Thyroid gland (tissue), 4 donors: ENCODE results near the gene OR56A5.

Experiments
- POLR2A ChIP-seq, 2 donors: fragments of 450-650 bp; IDR thresholded peaks; one replicate each; pipeline ENCODE4 v1.6.1; 2017; ENCODE audit warnings: antibody characterized with exemption in 2 of 2, mild to moderate bottlenecking in 2 of 2, moderate library complexity in 1 of 2
- TF ChIP-seq, protein P1 (sequence below), 6 experiments: fragments of 200-600 bp in 3 of 6; fragments of 450-650 bp in 3 of 6; sonication (generic) in 3 of 6; IDR thresholded peaks; one replicate each; pipeline ENCODE4 v1.5.1; 2016 to 2019; ENCODE audit warnings: antibody characterized with exemption in 6 of 6, mild to moderate bottlenecking in 2 of 6, inconsistent platforms in 1 of 6, moderate library complexity in 1 of 6

DNA sequence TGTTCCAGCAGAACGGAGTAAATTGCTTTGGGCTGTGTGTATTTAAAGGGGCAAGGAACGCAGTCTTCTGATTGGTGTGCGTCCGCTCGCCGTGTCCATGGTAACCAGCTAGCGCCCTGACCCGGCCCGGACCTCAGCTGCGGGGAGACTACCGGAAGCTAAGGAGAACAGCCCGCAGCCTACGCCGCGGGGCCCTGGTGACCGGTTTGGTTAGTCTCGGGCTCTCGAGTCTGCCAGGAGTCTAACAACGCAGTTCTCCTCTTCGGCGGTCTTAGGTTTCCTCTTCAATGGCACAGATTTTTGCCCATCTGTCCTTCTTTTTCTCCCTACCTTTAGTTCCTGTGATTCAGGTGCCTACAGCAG is 29.7 kb downstream of the OR56A5 start:
- TF ChIP-seq, protein P1, sequence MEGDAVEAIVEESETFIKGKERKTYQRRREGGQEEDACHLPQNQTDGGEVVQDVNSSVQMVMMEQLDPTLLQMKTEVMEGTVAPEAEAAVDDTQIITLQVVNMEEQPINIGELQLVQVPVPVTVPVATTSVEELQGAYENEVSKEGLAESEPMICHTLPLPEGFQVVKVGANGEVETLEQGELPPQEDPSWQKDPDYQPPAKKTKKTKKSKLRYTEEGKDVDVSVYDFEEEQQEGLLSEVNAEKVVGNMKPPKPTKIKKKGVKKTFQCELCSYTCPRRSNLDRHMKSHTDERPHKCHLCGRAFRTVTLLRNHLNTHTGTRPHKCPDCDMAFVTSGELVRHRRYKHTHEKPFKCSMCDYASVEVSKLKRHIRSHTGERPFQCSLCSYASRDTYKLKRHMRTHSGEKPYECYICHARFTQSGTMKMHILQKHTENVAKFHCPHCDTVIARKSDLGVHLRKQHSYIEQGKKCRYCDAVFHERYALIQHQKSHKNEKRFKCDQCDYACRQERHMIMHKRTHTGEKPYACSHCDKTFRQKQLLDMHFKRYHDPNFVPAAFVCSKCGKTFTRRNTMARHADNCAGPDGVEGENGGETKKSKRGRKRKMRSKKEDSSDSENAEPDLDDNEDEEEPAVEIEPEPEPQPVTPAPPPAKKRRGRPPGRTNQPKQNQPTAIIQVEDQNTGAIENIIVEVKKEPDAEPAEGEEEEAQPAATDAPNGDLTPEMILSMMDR (IDR thresholded peaks at IDR 0.05): no peak
- TF ChIP-seq POLR2A (IDR thresholded peaks at IDR 0.05): no peak
